Mesodermal cell (in vitro differentiated cells): ENCODE data around the gene GOLGB1.

Experiments
- H3K27ac ChIP-seq: 2 replicates; pipeline ENCODE4 v1.7.0; 2013; ENCODE audit warnings: mild to moderate bottlenecking, low read depth, low read length, moderate library complexity; ENCODE audit not compliant: severe bottlenecking
- H3K36me3 ChIP-seq: 2 replicates; pipeline ENCODE4 v1.7.1; 2013; ENCODE audit warnings: mild to moderate bottlenecking, low read length, moderate library complexity; ENCODE audit not compliant: control insufficient read depth, insufficient read depth
- H3K4me1 ChIP-seq: one replicate; pipeline ENCODE4 v1.7.1; 2013; ENCODE audit warnings: mild to moderate bottlenecking, low read length; ENCODE audit not compliant: insufficient read depth, control insufficient read depth, poor library complexity, severe bottlenecking
- H3K4me3 ChIP-seq: 2 replicates; pipeline ENCODE4 v1.7.0; 2013; ENCODE audit warnings: low read length, control low read depth, mild to moderate bottlenecking; ENCODE audit not compliant: insufficient read depth, poor library complexity, severe bottlenecking; ENCODE audit errors: extremely low read depth
- H3K9me3 ChIP-seq: 2 replicates; pipeline ENCODE4 v1.7.1; 2013; ENCODE audit warnings: mild to moderate bottlenecking, low read length, moderate library complexity; ENCODE audit not compliant: control insufficient read depth
- WGBS, 2 experiments: methylation state at CpG; one replicate each; pipeline ENCODE4 v1.1.5; 2013; ENCODE audit warnings: missing lambda C conversion rate in 2 of 2; ENCODE audit not compliant: insufficient coverage in 2 of 2; 5-methylcytosine and 5-hydroxymethylcytosine counted together

GOLGB1 gene

GRCh38 chr3:121719423-121719822 is 30.1 kb downstream of the GOLGB1 start:
- Histone ChIP-seq H3K9me3 (no peaks in the 10 kb centered on the region), H3K4me1 (no peaks in the 10 kb centered on the region), H3K36me3 (peaks cover 82% of the 10 kb centered on the region), H3K27ac (no peak overlapping the region), H3K4me3 (no peak overlapping the region)
- 98 to 100% methylated on average over 4 of the region's 5 CpGs for WGBS, 2 experiments

- Histone ChIP-seq H3K4me3 (no peak overlapping the region), H3K27ac (no peak overlapping the region), H3K9me3 (no peaks in the 10 kb centered on the region), H3K36me3 (peaks cover 83% of the 10 kb centered on the region), H3K4me1 (no peaks in the 10 kb centered on the region)
- WGBS, 2 experiments = 91 to 93% methylated on average over 3 of the region's 6 CpGs
Observed at GRCh38 chr3:121718205-121718846, 31.2 kb downstream of the GOLGB1 start.

- Histone ChIP-seq H3K4me1 (no peaks in the 10 kb centered on the region), H3K27ac (no peak overlapping the region), H3K36me3 (peaks cover 37% of the 10 kb centered on the region), H3K9me3 (no peaks in the 10 kb centered on the region), H3K4me3 (no peak overlapping the region)
- 100% methylated on average over 1 of the region's 1 CpG; no CpG with 5 or more reads in 1 of the 2 experiments for WGBS, 2 experiments
Observed at GRCh38 chr3:121710347-121710746, 39.2 kb downstream of the GOLGB1 start.

- no peak overlapping the region for H3K27ac ChIP-seq
- H3K4me3 ChIP-seq = no peak overlapping the region
- H3K4me1 ChIP-seq = no peaks in the 10 kb centered on the region
- no peaks in the 10 kb centered on the region for H3K9me3 ChIP-seq
- 100% methylated on average over 1 of the region's 2 CpGs for WGBS, 2 experiments
- H3K36me3 ChIP-seq = peaks cover 19% of the 10 kb centered on the region
Observed at GRCh38 chr3:121707531-121708273, 41.8 kb downstream of the GOLGB1 start.

- Histone ChIP-seq H3K27ac (no peak overlapping the region), H3K4me3 (no peak overlapping the region), H3K9me3 (no peaks in the 10 kb centered on the region), H3K4me1 (no peaks in the 10 kb centered on the region), H3K36me3 (peaks cover 22% of the 10 kb centered on the region)
- WGBS, 2 experiments = 86 to 90% methylated on average over 4 to 5 of the region's 5 CpGs
Observed at GRCh38 chr3:121705541-121705940, 44.0 kb downstream of the GOLGB1 start.

- H3K36me3 ChIP-seq = peaks cover 25% of the 10 kb centered on the region
- WGBS, 2 experiments = no CpG with 5 or more reads among the region's 5 CpGs
Observed at GRCh38 chr3:121703973-121704372, 45.6 kb downstream of the GOLGB1 start.

GRCh38 chr3:121698901-121699300 is 50.6 kb downstream of the GOLGB1 start:
- Histone ChIP-seq H3K4me3 (no peak overlapping the region), H3K36me3 (peaks cover 53% of the 10 kb centered on the region), H3K9me3 (no peaks in the 10 kb centered on the region), H3K4me1 (no peaks in the 10 kb centered on the region), H3K27ac (no peak overlapping the region)

More at GRCh38 chr3:121703973-121704372, 45.6 kb downstream of the GOLGB1 start:
- H3K4me1 ChIP-seq = no peaks in the 10 kb centered on the region
- no peak overlapping the region for H3K4me3 ChIP-seq
- H3K9me3 ChIP-seq = no peaks in the 10 kb centered on the region
- no peak overlapping the region for H3K27ac ChIP-seq

GRCh38 chr3:121698476-121698875 is 51.1 kb downstream of the GOLGB1 start:
- H3K4me1 ChIP-seq = no peaks in the 10 kb centered on the region
- WGBS, 2 experiments = 80 to 100% methylated on average over 1 of the region's 1 CpG
- no peak overlapping the region for H3K4me3 ChIP-seq
- peaks cover 56% of the 10 kb centered on the region for H3K36me3 ChIP-seq
- H3K9me3 ChIP-seq = no peaks in the 10 kb centered on the region
- no peak overlapping the region for H3K27ac ChIP-seq

GRCh38 chr3:121696186-121696585 is 53.4 kb downstream of the GOLGB1 start:
- WGBS, 2 experiments = 81 to 88% methylated on average over 3 of the region's 3 CpGs
- Histone ChIP-seq H3K36me3 (peaks cover 76% of the 10 kb centered on the region), H3K27ac (no peak overlapping the region), H3K4me3 (no peak overlapping the region), H3K4me1 (no peaks in the 10 kb centered on the region), H3K9me3 (no peaks in the 10 kb centered on the region)

- H3K36me3 ChIP-seq = peaks cover 70% of the 10 kb centered on the region
Observed at GRCh38 chr3:121692010-121692699, 57.4 kb downstream of the GOLGB1 start.

More at GRCh38 chr3:121692010-121692699, 57.4 kb downstream of the GOLGB1 start:
- no peaks in the 10 kb centered on the region for H3K4me1 ChIP-seq
- no peaks in the 10 kb centered on the region for H3K9me3 ChIP-seq
- H3K4me3 ChIP-seq = no peak overlapping the region
- no peak overlapping the region for H3K27ac ChIP-seq
- WGBS, 2 experiments = 94 to 100% methylated on average over 1 to 2 of the region's 2 CpGs
